Measurements from ENCODE around the gene ITGA11.

DNA sequence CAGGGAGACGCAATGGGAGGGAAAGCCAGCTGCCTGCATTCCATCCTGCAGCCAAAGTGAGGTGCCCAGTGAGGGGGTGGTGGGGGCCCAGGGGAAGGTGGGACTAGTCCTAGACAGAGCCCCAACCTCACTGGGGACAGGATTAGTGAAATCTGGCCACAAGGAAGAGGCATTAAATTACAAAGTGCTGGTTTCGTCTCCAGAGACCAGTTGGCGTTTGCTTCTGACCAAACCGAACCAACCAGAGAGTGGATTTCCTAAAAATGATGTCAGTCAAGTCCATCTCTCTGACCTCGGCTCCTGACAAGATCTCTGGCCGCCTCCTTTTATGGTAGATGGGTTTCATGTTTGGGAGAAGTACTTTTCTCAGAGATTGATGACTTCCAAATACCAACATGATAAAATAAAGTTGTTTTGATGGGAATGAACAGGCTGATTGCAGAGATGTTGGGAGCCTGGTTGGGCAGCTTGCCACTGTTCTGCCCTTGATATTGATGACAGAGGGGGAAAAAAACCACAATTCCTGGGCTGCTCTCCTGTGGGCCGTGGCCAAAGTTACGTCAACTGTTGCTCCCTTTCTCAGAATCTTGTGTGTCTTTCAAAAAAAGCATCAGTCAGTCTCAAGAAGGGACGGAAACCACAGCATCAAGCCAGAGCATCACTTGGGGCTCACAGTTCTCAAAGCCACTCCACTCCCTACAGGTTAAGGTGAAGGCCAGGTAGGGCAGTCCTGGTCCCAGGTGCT is 24.6 kb downstream of the ITGA11 start:
- TF ChIP-seq EP300 (IDR thresholded peaks at IDR 0.05) (no peak), POLR2A (IDR thresholded peaks at IDR 0.05) (no peak)

Data from suprapubic skin (tissue), 2 donors.